Muscle of leg (tissue), 11 donors: ENCODE results near the gene AAK1. TPM values are rescaled to one million over a fixed set of nuclear protein-coding genes. Genes with fewer than 3 reads are reported as not detected.

ENCODE experiments used
- DNase-seq: peaks from one replicate; pipeline ENCODE4 v3.0.0; 2013
- H3K27ac ChIP-seq: one replicate; pipeline ENCODE4 v1.5.1; 2013; ENCODE audit warnings: mild to moderate bottlenecking, low read length, control low read depth
- H3K27me3 ChIP-seq: one replicate; pipeline ENCODE4 v1.6.1; 2013; ENCODE audit warnings: low read length; ENCODE audit not compliant: control insufficient read depth, insufficient read depth
- H3K36me3 ChIP-seq: one replicate; pipeline ENCODE4 v1.6.1; 2013; ENCODE audit warnings: low read length; ENCODE audit not compliant: control insufficient read depth, insufficient read depth
- H3K4me1 ChIP-seq: one replicate; pipeline ENCODE4 v1.6.1; 2013; ENCODE audit warnings: low read length; ENCODE audit not compliant: control insufficient read depth, insufficient read depth
- H3K4me3 ChIP-seq: one replicate; pipeline ENCODE4 v1.5.1; 2013; ENCODE audit warnings: low read length, control low read depth
- H3K9me3 ChIP-seq: replicated peaks from 2 replicates; pipeline ENCODE4 v1.6.1; 2013; ENCODE audit warnings: low read depth, low read length; ENCODE audit not compliant: control insufficient read depth
- WGBS: methylation state at CpG from one replicate; pipeline ENCODE4 v1.1.5; 2013; ENCODE audit warnings: missing lambda C conversion rate; ENCODE audit not compliant: insufficient coverage; 5-methylcytosine and 5-hydroxymethylcytosine counted together
- polyA plus RNA-seq, 8 donors: library from polyadenylated mRNA; unstranded; fragments of 120-200 nt; gene quantifications; one replicate each; pipeline versions ENCODE4 v1.2.1 to v1.2.3, GENCODE V29; 2013; ENCODE audit warnings: inconsistent platforms in 1 of 8, low replicate concordance in 1 of 8; ENCODE audit not compliant: insufficient read length in 8 of 8, insufficient read depth in 1 of 8
- total RNA-seq: library from RNA; stranded (reverse); fragments of 120-200 nt; gene quantifications from one replicate; pipeline ENCODE4 v1.2.4, GENCODE V29; 2013

Gene AAK1
- total and polyA plus RNA-seq, 9 donors, result 9.3 to 20.6 (median 14.4) TPM

- Histone ChIP-seq H3K27ac (no peak overlapping the region), H3K9me3 (peaks cover 13% of the 10 kb centered on the region), H3K36me3 (peaks cover 40% of the 10 kb centered on the region), H3K27me3 (no peaks in the 10 kb centered on the region), H3K4me1 (no peaks in the 10 kb centered on the region), H3K4me3 (no peak overlapping the region)
- DNase-seq, result no peak
- WGBS, result no CpG with 5 or more reads among the region's 2 CpGs
These were observed 114.1 kb downstream of the AAK1 start for GRCh38 chr2:69529480-69529879.

- H3K36me3 ChIP-seq, result peaks cover 48% of the 10 kb centered on the region
- WGBS, result 100% methylated on average over 2 of the region's 3 CpGs
These were observed 118.3 kb downstream of the AAK1 start for GRCh38 chr2:69525261-69525660.

GRCh38 chr2:69524799-69525198 is 118.7 kb downstream of the AAK1 start:
- no peak overlapping the region for H3K27ac ChIP-seq
- WGBS, result 88% methylated on average over 1 of the region's 1 CpG
- H3K9me3 ChIP-seq, result no peaks in the 10 kb centered on the region
- no peaks in the 10 kb centered on the region for H3K4me1 ChIP-seq
- peaks cover 52% of the 10 kb centered on the region for H3K36me3 ChIP-seq
- H3K27me3 ChIP-seq, result no peaks in the 10 kb centered on the region
- no peak overlapping the region for H3K4me3 ChIP-seq
- DNase-seq, result no peak

More at GRCh38 chr2:69525261-69525660, 118.3 kb downstream of the AAK1 start:
- Histone ChIP-seq H3K4me3 (no peak overlapping the region), H3K4me1 (no peaks in the 10 kb centered on the region), H3K27ac (no peak overlapping the region), H3K27me3 (no peaks in the 10 kb centered on the region), H3K9me3 (no peaks in the 10 kb centered on the region)
- DNase-seq, result no peak

- Histone ChIP-seq H3K4me3 (no peak overlapping the region), H3K27me3 (no peaks in the 10 kb centered on the region), H3K27ac (no peak overlapping the region), H3K9me3 (no peaks in the 10 kb centered on the region), H3K4me1 (no peaks in the 10 kb centered on the region), H3K36me3 (peaks cover 63% of the 10 kb centered on the region)
- 100% methylated on average over 2 of the region's 2 CpGs for WGBS
- DNase-seq, result no peak
These were observed 121.8 kb downstream of the AAK1 start for GRCh38 chr2:69521747-69522146.

- peaks cover 52% of the 10 kb centered on the region for H3K36me3 ChIP-seq
- no peaks in the 10 kb centered on the region for H3K27me3 ChIP-seq
- no peaks in the 10 kb centered on the region for H3K9me3 ChIP-seq
- peak; percentile 6 for DNase-seq
- WGBS, result 39% methylated on average over 5 of the region's 6 CpGs
- H3K27ac ChIP-seq, result no peak overlapping the region
- peaks cover 2% of the 10 kb centered on the region for H3K4me1 ChIP-seq
- no peak overlapping the region for H3K4me3 ChIP-seq
These were observed 124.7 kb downstream of the AAK1 start for GRCh38 chr2:69518841-69519240.

GRCh38 chr2:69517410-69517809 is 126.1 kb downstream of the AAK1 start:
- Histone ChIP-seq H3K4me3 (no peak overlapping the region), H3K27me3 (no peaks in the 10 kb centered on the region), H3K9me3 (no peaks in the 10 kb centered on the region), H3K4me1 (peaks cover 2% of the 10 kb centered on the region), H3K27ac (no peak overlapping the region), H3K36me3 (peaks cover 58% of the 10 kb centered on the region)
- 80% methylated on average over 1 of the region's 7 CpGs for WGBS
- DNase-seq, result no peak

- H3K27ac ChIP-seq, result peak overlapping the region; percentile 0
- no peaks in the 10 kb centered on the region for H3K9me3 ChIP-seq
- peaks cover 2% of the 10 kb centered on the region for H3K4me1 ChIP-seq
- no peak for DNase-seq
- no CpG with 5 or more reads among the region's 1 CpG for WGBS
- no peaks in the 10 kb centered on the region for H3K27me3 ChIP-seq
- no peak overlapping the region for H3K4me3 ChIP-seq
- H3K36me3 ChIP-seq, result peaks cover 54% of the 10 kb centered on the region
These were observed 128.7 kb downstream of the AAK1 start for GRCh38 chr2:69514819-69515218.

GRCh38 chr2:69514406-69514805 is 129.1 kb downstream of the AAK1 start:
- H3K9me3 ChIP-seq, result no peaks in the 10 kb centered on the region
- H3K27me3 ChIP-seq, result no peaks in the 10 kb centered on the region
- peak; percentile 61 for DNase-seq
- peaks cover 2% of the 10 kb centered on the region for H3K4me1 ChIP-seq
- H3K4me3 ChIP-seq, result no peak overlapping the region
- WGBS, result 60% methylated on average over 2 of the region's 2 CpGs
- H3K36me3 ChIP-seq, result peaks cover 52% of the 10 kb centered on the region
- peak overlapping the region; percentile 0 for H3K27ac ChIP-seq

- 94% methylated on average over 2 of the region's 3 CpGs for WGBS
- Histone ChIP-seq H3K27me3 (no peaks in the 10 kb centered on the region), H3K9me3 (no peaks in the 10 kb centered on the region), H3K4me1 (peaks cover 7% of the 10 kb centered on the region), H3K4me3 (no peak overlapping the region), H3K27ac (no peak overlapping the region), H3K36me3 (peaks cover 48% of the 10 kb centered on the region)
- no peak for DNase-seq
These were observed 131.1 kb downstream of the AAK1 start for GRCh38 chr2:69512446-69512845.

GRCh38 chr2:69510204-69510603 is 133.3 kb downstream of the AAK1 start:
- no CpG with 5 or more reads among the region's 2 CpGs for WGBS

GRCh38 chr2:69509750-69510140 is 133.8 kb downstream of the AAK1 start:
- H3K27me3 ChIP-seq, result no peaks in the 10 kb centered on the region
- peaks cover 55% of the 10 kb centered on the region for H3K36me3 ChIP-seq
- no CpG with 5 or more reads among the region's 7 CpGs for WGBS
- H3K27ac ChIP-seq, result no peak overlapping the region
- peaks cover 6% of the 10 kb centered on the region for H3K4me1 ChIP-seq
- no peak overlapping the region for H3K4me3 ChIP-seq
- no peak for DNase-seq
- no peaks in the 10 kb centered on the region for H3K9me3 ChIP-seq

More at GRCh38 chr2:69510204-69510603, 133.3 kb downstream of the AAK1 start:
- Histone ChIP-seq H3K4me3 (no peak overlapping the region), H3K9me3 (no peaks in the 10 kb centered on the region), H3K36me3 (peaks cover 55% of the 10 kb centered on the region), H3K27ac (no peak overlapping the region), H3K27me3 (no peaks in the 10 kb centered on the region), H3K4me1 (peaks cover 7% of the 10 kb centered on the region)
- DNase-seq, result no peak
